Transverse colon (tissue), 3 donors: ENCODE data around the gene ZBTB7B.
"Not testable (repeated sequence)": the region's sequence is repeated elsewhere in the genome, so short reads cannot be mapped to it uniquely, and the experiment has no call there.

ENCODE experiments used
- CTCF ChIP-seq, 5 experiments: fragments of 200-600 bp in 3 of 5; fragments of 450-650 bp in 2 of 5; sonication (generic) in 3 of 5; IDR thresholded peaks; 1 replicate in 2 of 5; 2 replicates in 3 of 5; pipeline ENCODE4 v1.5.1; 2016 to 2017; ENCODE audit warnings: antibody characterized with exemption in 5 of 5, inconsistent platforms in 3 of 5, mild to moderate bottlenecking in 2 of 5, moderate library complexity in 1 of 5
- EP300 ChIP-seq: sonication (generic); formaldehyde crosslinking; IDR thresholded peaks from one replicate; pipeline ENCODE4 v1.6.1; 2017; ENCODE audit warnings: antibody characterized with exemption, low read depth

- not testable (repeated sequence) for TF ChIP-seq CTCF (IDR thresholded peaks at IDR 0.05); EP300
Observed at GRCh38 chr1:154986736-154987135, 15.9 kb upstream of the ZBTB7B start.
